Ascending aorta (tissue), 2 donors: ENCODE measurements around the gene LDOC1. TPM values are rescaled to one million over a fixed set of nuclear protein-coding genes. Genes with fewer than 3 reads are reported as not detected.
"Not testable (repeated sequence)": the region's sequence is repeated elsewhere in the genome, so short reads cannot be mapped to it uniquely, and the experiment has no call there.

ENCODE experiments used
- DNase-seq, 2 donors: peaks; one replicate each; pipeline ENCODE4 v3.0.0-alpha.2; 2019; ENCODE audit warnings: low spot score in 2 of 2
- H3K27ac ChIP-seq, 2 donors: fragments of 200-600 bp; sonication (generic); one replicate each; pipeline ENCODE4 v1.5.1; 2016 to 2017; ENCODE audit warnings: mild to moderate bottlenecking in 1 of 2
- H3K27me3 ChIP-seq: fragments of 200-600 bp; sonication (generic); one replicate; pipeline ENCODE4 v1.5.1; 2017
- H3K36me3 ChIP-seq, 2 donors: fragments of 200-600 bp; sonication (generic); one replicate each; pipeline ENCODE4 v1.5.1; 2016
- H3K4me1 ChIP-seq, 2 donors: fragments of 200-600 bp; sonication (generic); one replicate each; pipeline ENCODE4 v1.5.1; 2016 to 2017; ENCODE audit warnings: mild to moderate bottlenecking in 1 of 2
- H3K4me3 ChIP-seq, 2 donors: fragments of 200-600 bp; sonication (generic); one replicate each; pipeline ENCODE4 v1.5.1; 2016 to 2017; ENCODE audit warnings: mild to moderate bottlenecking in 1 of 2
- H3K9me3 ChIP-seq, 2 donors: fragments of 200-600 bp; sonication (generic); one replicate each; pipeline ENCODE4 v1.5.1; 2016
- CTCF ChIP-seq, 3 experiments: fragments of 200-600 bp in 2 of 3; fragments of 450-650 bp in 1 of 3; sonication (generic) in 2 of 3; IDR thresholded peaks; one replicate each; pipeline ENCODE4 v1.5.1; 2016 to 2019; ENCODE audit warnings: antibody characterized with exemption in 3 of 3, mild to moderate bottlenecking in 1 of 3, moderate library complexity in 1 of 3
- intact Hi-C: fragments of 100-400 bp; cut with DNase I; formaldehyde crosslinking; loops from one replicate; pipeline ENCODE4 v1.15.1; 2023
- total RNA-seq: library from RNA; depleted of rRNA; stranded (reverse); fragments of >200 nt; gene quantifications from one replicate; pipeline ENCODE4 v1.1.0, GENCODE V29; 2016

The LDOC1 gene
- 21.9 TPM for total RNA-seq

- peak; percentile 16 to 89 for DNase-seq
- H3K27ac ChIP-seq: peak within 1 kb of the TSS; percentile 81 to 88
Observed at GRCh38 chrX:141176586-141177451, at the start of gene LDOC1. Gene LDOC1 (minus strand): TSS chrX:141177129. CDS start chrX:141177021, 108 bp downstream.

GRCh38 chrX:141221611-141222010 lies 44.7 kb upstream of the LDOC1 start:
- H3K4me1 ChIP-seq: no peaks in the 10 kb centered on the region
- H3K27ac ChIP-seq: peak overlapping the region in 1 of 2 donors; percentile 22
- no peaks in the 10 kb centered on the region for H3K27me3 ChIP-seq
- H3K9me3 ChIP-seq: no peaks in the 10 kb centered on the region
- H3K4me3 ChIP-seq: no peak overlapping the region
- no peak for DNase-seq
- intact Hi-C loops: no loop called here
- H3K36me3 ChIP-seq: no peaks in the 10 kb centered on the region
- TF ChIP-seq CTCF (IDR thresholded peaks at IDR 0.05): no peak

More at GRCh38 chrX:141176586-141177451, at the start of gene LDOC1:
- Histone ChIP-seq H3K27me3 (no peaks in the 10 kb centered on the region), H3K36me3 (no peaks in the 10 kb centered on the region), H3K4me1 (no peaks in the 10 kb centered on the region), H3K9me3 (no peaks in the 10 kb centered on the region), H3K4me3 (peak within 1 kb of the TSS; percentile 58 to 81)
- no peak for TF ChIP-seq CTCF (IDR thresholded peaks at IDR 0.05)
- intact Hi-C loops: loop anchor here (10.0 kb wide), 2 partner anchors 252 to 412 kb away; no protein-coding TSS in a partner anchor

GRCh38 chrX:141220342-141221008 lies 43.5 kb upstream of the LDOC1 start:
- intact Hi-C loops: no loop called here
- Histone ChIP-seq H3K27me3 (no peaks in the 10 kb centered on the region), H3K9me3 (no peaks in the 10 kb centered on the region), H3K27ac (peak overlapping the region in 1 of 2 donors; percentile 46), H3K4me3 (no peak overlapping the region), H3K4me1 (no peaks in the 10 kb centered on the region), H3K36me3 (no peaks in the 10 kb centered on the region)
- DNase-seq: no peak
- no peak for TF ChIP-seq CTCF (IDR thresholded peaks at IDR 0.05)

- TF ChIP-seq CTCF (IDR thresholded peaks at IDR 0.05): no peak
- no peaks in the 10 kb centered on the region for H3K4me1 ChIP-seq
- no peaks in the 10 kb centered on the region for H3K9me3 ChIP-seq
Observed at GRCh38 chrX:141214196-141214595, 37.3 kb upstream of the LDOC1 start.

GRCh38 chrX:141201962-141202361 lies 25.0 kb upstream of the LDOC1 start:
- Histone ChIP-seq H3K4me1 (no peaks in the 10 kb centered on the region), H3K9me3 (no peaks in the 10 kb centered on the region)
- intact Hi-C loops: no loop called here

More at GRCh38 chrX:141214196-141214595, 37.3 kb upstream of the LDOC1 start:
- no peak overlapping the region for H3K27ac ChIP-seq
- no peaks in the 10 kb centered on the region for H3K27me3 ChIP-seq
- H3K36me3 ChIP-seq: no peaks in the 10 kb centered on the region
- intact Hi-C loops: no loop called here
- DNase-seq: no peak
- no peak overlapping the region for H3K4me3 ChIP-seq

GRCh38 chrX:141188573-141188972 lies 11.6 kb upstream of the LDOC1 start:
- H3K9me3 ChIP-seq, H3K36me3 ChIP-seq, H3K4me3 ChIP-seq, DNase-seq, intact Hi-C loops, H3K27ac ChIP-seq, H3K4me1 ChIP-seq, H3K27me3 ChIP-seq: not testable (repeated sequence)

More at GRCh38 chrX:141201962-141202361, 25.0 kb upstream of the LDOC1 start:
- no peak overlapping the region for H3K4me3 ChIP-seq
- no peak overlapping the region for H3K27ac ChIP-seq
- H3K27me3 ChIP-seq: no peaks in the 10 kb centered on the region
- no peak for DNase-seq
- TF ChIP-seq CTCF (IDR thresholded peaks at IDR 0.05): no peak
- H3K36me3 ChIP-seq: no peaks in the 10 kb centered on the region
